Heart left ventricle (tissue), 13 donors: Measurements from ENCODE around the gene DMD.

Experiments
- CTCF ChIP-seq, 12 donors: fragments of 200-600 bp; sonication (generic) in 4 of 12; IDR thresholded peaks; one replicate each; pipeline versions ENCODE4 v1.5.0 to v1.8.0; 2018 to 2022; ENCODE audit warnings: antibody characterized with exemption in 12 of 12, mild to moderate bottlenecking in 5 of 12
- POLR2A ChIP-seq, 2 donors: fragments of 450-650 bp; IDR thresholded peaks; one replicate each; pipeline ENCODE4 v1.6.1; 2017; ENCODE audit warnings: antibody characterized with exemption in 2 of 2, mild to moderate bottlenecking in 2 of 2, moderate library complexity in 2 of 2
- donor health status: ischemic (EF 13 %, LVEDD 7.1; RV severe dilation, severe dysfunction).
- donor health status: DM: no; HTN: yes; CAD: no.
- donor health status: DM: no; HTN: no; CAD: no.
- donor health status: ischemic (EF 25% LVEDD 6.9; RV normal size, moderate dysfunction).
- donor health status: ischemic (EF 25% LVEDD 5.7; RV mildly dilated, moderate dysfunction).
- donor health status: ischemic (EF 35%, LVEDD 5.7; RV mildly dilated, moderate dysfunction).
- donor health status: nonischemic (EF 11% LVEDD 7.7; RV severe dilation, severe dysfunction).
- donor health status: DM: yes; HTN: yes; CAD: no.
- donor health status: PGD.
- donor health status: ischemic (EF 29% LVEDD 5.4; RV normal size, mild dysfunction).
- donor health status: nonischemic (EF 23%, LVEDD 6.1; RV moderate dilation, normal function).

- TF ChIP-seq CTCF (IDR thresholded peaks at IDR 0.05): no peak
- no peak for TF ChIP-seq POLR2A (IDR thresholded peaks at IDR 0.05)
These were observed 686.1 kb downstream of the DMD start for GRCh38 chrX:32525234-32525633.
